Erythroblast (primary cell): ENCODE results near the gene MUC3A.
"Not testable (repeated sequence)": the region's sequence is repeated elsewhere in the genome, so short reads cannot be mapped to it uniquely, and the experiment has no call there.

Experiments
- GATA1 ChIP-seq: IDR thresholded peaks from 2 replicates; pipeline ENCODE4 v1.6.1; 2011; ENCODE audit warnings: low read depth, mild to moderate bottlenecking, control low read depth, low read length, moderate library complexity
- POLR2A ChIP-seq: IDR thresholded peaks from 2 replicates; pipeline ENCODE4 v1.6.1; 2011; ENCODE audit warnings: mild to moderate bottlenecking, low read length

GRCh38 chr7:100998530-100998929 lies 49.2 kb downstream of the MUC3A start:
- TF ChIP-seq POLR2A, GATA1: not testable (repeated sequence)
